HL-60/S4 treated with retinoic acid at 250 ng/mL for 4 days and 3 days (cell line): ENCODE measurements around the gene STK39.

Source experiments
- in situ Hi-C: fragments of 300-500 bp; cut with MboI; formaldehyde crosslinking; loops from 2 replicates; pipeline ENCODE4 v1.7.0; 2022; ENCODE audit warnings: low sequenced_read_pairs

The STK39 gene

GRCh38 chr2:168210895-168211570 lies 36.4 kb downstream of the STK39 start:
- in situ Hi-C loops: no loop called here

DNA sequence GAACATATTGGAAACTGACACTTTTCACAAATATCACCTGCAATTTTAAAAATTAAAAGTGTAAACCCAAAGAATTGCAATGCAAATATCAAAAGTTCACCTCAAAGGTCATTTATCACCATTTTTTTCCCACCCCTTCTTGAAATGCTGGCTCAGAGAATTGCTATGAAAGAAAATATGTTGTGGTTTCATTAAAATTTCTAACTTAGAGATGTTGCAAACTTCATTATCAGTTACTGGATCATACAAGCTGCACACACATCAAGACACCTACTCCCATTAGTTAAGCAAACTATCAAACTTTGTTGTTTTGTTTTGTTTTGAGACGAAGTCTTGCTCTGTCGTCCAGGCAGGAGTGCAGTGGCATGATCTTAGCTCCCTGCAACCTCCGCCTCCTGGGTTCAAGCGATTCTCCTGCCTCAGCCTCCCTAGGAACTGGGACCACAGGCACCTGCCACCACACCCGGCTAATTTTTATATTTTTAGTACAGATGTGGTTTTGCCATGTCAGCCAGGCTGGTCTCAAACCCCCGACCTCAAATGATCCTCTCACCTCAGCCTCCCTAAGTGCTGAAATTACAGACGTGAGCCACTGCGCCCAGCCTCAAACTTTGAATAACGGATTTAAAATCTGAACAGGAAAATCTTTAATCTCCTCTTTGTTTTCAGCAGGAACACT lies 37.0 kb downstream of the STK39 start:
- in situ Hi-C loops: no loop called here

DNA sequence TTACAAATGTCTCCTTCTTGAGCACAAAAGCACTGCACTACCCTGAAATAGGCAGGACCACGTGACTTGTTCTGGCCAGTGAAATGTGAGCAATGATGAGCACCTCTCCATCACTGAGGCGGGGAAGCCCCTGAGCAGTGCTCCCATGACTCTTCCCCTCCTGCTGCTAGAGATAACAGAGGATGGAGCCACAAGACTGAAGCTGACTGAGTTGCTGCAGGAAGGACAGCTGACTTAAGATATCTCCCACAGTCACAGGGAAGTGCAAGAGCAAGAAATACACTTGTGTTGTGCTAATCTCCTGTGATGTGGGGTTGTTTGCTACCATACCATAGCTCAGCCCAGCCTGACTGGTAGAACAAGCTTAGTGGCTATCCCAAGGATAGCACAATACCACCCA lies 38.7 kb downstream of the STK39 start:
- in situ Hi-C loops: no loop called here

DNA sequence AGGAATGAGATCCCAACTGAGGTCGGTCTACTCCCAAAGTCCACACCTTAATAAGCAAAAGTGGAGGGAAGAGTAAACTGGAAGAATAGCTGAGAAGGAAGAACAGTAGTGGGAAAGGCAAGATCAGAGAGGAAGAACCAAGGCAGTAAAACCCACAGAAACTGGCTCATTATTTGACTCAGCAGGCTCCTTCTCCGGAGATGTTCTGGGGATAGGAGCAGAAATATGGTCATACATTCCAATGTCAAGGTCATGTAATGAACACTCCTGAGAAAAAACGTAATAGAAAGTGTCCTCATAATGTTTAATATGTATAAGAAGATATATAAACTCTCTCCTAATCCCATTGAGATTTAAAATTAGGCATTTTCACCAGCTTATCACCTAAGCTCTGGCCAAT lies 39.5 kb downstream of the STK39 start:
- in situ Hi-C loops: no loop called here

DNA sequence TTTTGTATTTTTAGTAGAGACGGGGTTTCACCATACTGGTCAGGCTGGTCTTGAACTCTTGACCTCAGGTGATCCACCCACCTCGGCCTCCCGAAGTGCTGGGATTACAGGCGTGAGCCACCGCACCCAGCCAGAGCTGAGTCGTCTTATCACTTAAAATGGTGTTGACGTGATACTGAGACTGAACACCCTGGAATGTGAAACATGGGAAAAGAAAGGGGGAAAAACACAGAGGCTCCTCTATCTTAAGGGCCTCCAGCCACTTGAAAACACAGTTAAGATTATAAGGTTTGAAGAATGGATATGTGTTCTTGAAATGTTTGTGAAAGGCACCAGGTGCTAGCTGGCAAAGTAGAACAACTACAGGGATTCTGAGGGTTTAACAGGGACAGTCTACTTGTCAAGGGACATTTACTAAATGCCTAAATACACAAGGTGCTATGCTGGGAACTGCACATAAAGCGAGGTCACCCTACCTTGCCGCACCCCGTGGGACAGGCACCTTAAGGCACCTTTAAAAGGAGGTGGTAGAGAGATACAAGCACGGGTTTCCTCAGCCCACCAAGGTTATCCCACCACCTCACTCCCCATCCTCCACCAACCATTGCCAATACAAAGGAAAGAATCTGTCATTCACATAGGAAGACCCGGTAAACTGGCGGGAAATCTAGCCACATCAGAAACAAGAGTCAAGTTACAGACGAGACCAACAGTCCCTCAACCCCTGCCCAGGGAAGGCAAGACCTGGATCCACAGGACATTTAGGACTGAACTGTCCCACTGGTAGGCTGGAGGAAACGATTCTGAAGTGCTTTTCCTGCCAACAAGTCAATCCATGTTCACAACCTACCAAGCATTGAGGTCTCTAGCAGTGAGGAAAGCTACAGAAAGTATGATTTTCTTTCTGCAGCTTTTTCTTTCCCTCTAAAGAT lies 43.4 kb downstream of the STK39 start:
- in situ Hi-C loops: no loop called here

DNA sequence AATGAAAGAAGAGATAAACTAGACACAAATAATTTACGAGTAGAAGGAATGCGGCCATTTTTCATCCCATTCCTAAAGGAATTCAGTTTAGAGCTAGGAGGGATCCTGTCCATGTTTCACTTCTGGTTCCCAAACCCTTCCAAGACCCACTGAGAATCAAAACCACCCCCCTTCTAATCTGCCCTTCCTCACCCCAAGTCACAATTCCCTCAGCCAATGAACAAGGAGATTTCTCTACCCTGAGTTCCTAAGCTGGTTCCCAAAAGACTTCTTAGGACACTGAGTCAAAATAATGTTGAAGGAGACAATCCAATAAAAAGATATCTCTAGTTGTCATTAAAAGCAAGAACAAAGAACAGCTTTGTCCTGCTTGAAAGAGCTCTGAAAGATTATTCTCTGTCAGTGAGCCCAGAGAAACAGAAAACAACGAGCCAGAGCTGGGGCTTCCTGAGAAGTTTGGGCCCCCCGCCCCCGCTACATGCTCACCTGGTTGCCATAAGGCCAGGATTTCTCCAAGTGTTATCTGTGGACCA lies 45.7 kb downstream of the STK39 start:
- in situ Hi-C loops: no loop called here

GRCh38 chr2:168200930-168201583 lies 46.3 kb downstream of the STK39 start:
- in situ Hi-C loops: no loop called here

DNA sequence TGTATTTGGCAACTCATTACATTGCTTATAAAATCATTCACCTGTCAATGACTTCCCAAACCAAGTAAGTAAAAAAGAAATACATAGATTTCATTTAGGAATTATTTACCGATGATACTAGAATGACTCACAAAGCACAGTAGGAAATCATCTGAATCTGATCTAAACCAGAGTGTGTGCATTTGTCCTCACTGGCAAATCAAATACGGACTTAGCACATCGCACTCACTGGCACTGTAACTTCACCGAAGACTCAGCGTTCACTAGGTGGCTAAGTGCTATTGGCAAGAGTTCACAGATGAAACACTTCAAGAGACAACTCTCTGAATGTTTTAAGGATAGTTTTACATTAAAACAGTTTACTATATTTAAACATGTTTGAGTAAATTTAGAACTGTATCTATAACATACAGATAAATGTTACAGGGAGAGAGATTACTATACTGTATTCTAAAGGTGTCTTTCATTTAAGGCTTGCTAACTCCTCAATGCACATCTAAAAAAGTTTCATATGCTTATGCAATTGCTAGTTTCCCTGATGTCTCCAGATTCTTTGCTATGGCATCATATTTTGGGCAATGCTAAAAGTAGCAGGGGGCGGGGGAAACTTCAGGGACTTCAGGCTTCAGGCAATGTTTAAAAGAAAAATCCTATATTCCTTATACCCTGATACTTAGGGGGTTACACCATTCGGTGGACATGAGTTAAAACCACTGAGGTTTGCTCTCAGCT lies 48.8 kb downstream of the STK39 start:
- in situ Hi-C loops: no loop called here

- in situ Hi-C loops: no loop called here
Measured at GRCh38 chr2:168196764-168197180, 50.6 kb downstream of the STK39 start.

DNA sequence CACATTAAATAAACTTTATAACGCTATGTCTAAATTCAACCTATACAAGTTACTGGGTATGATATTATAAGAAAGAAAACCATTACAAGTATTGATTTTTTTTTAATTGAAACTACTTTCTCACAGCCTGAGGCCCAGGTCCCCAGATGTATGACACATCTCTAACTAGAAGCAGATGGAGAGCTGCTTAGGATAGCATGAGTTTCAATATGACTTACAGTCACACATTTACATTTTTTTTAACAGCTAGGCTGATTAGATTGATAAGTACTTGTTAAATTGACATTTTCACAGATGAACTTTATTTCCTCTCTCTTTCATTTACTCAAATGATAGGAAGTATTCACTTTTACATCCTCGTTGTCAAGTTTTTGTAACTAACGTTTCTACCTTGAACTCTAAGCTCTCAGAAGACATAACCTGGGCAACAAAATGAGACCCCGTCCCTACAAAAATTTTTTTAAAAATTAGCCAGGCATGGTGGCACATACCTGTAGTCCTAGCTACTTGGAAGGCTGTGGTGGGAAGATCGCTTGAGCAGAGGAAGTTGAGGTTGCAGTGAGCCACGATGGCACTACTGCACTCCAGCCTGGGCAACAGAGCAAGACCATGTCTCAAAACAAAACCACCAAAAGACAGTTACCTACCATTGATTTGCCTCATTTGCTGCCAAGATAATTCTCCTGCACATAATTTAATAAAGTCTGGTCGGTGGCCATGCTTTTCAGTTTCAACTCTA lies 52.4 kb downstream of the STK39 start:
- in situ Hi-C loops: no loop called here

- in situ Hi-C loops: no loop called here
Measured at GRCh38 chr2:168192839-168193616, 54.4 kb downstream of the STK39 start.

DNA sequence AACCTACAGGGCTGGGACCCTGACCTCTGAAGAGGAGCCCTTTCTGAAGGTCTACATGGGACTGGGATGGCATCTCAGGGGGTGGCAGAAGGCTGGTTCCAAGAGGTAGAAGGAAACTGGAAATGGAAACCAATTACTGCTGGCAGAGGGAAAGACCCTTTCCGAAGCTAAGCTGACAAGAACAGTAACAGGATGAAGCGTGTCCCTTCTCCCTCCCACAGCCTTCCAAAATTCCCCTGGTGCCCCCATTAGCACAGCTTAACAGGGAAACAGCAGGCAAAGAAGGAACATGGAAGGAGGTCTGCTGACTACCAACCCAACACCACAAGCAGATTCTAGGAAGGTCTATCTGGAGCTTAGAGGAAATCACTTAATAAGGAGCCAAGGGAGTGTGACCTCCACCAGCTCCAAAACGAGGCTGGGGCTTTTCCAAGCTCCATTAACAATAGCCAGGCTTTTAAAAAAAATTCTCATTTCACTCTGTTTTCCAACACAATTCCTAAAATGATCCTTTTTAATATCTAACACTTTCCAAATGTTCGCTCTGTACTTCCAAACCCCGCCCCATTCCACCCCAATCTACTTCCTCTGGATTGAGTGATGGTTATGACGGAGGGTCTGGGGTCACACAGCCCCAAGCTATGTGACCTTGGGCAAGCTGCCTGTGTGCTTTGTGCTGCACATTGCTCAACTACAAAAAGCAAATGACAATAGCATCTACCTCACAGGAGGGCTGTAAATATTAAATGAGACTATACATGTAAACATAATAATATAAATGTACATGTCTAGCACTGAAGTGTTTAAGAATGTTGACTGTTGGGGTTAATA lies 55.2 kb downstream of the STK39 start:
- in situ Hi-C loops: no loop called here

- in situ Hi-C loops: no loop called here
Measured at GRCh38 chr2:168190590-168191336, 56.6 kb downstream of the STK39 start.

- in situ Hi-C loops: no loop called here
Measured at GRCh38 chr2:168189835-168190569, 57.4 kb downstream of the STK39 start.

- in situ Hi-C loops: no loop called here
Measured at GRCh38 chr2:168188002-168188401, 59.4 kb downstream of the STK39 start.

DNA sequence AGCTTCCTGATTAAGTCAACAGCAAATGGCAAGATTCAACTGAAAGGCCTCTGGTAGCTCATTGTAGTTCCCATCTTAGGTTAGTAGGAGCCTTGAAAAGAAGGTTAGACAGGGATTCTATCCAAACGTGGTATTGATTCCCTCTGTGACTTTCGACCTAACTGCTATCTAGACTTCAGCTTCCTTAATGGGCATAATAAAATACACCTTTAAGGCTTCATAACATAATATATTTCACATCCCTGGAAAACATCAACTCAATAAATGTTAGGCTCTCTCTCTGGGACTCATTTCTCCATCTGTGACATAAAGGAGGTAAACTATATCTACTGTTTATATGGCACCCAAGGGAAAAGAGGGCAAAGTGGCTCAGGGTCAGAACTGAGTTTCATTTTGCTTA lies 60.9 kb downstream of the STK39 start:
- in situ Hi-C loops: no loop called here
